Measurements from ENCODE around the gene PKP1. TPM values are rescaled to one million over a fixed set of nuclear protein-coding genes. Genes with fewer than 3 reads are reported as not detected.

The PKP1 gene
- total and polyA plus RNA-seq, 10 of the 15 experiments (the other 5 are each of a cell fraction or from before 2014, with no cell fraction given) = 0.03 TPM; not detected in 9

DNA sequence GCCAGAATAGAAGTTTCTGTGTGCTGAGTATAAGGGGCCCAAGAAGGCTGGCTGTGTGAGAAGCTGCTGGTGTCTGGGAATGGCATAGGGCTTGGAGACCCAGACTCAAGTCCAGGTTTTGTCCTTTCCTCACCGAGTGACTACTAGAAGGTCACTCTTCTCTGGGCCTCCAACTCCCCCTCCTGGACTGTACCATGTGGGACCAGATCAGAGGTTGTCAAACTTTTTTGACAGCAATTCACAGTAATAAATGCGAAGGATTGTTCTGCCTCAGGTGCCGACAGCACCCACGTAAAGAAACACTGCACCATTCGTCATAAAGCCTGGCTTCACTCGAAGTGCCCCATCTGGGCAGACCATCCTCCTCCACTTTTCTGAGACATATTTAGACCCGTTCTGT is 29.0 kb downstream of the PKP1 start (continued):
- TF ChIP-seq, protein P1, sequence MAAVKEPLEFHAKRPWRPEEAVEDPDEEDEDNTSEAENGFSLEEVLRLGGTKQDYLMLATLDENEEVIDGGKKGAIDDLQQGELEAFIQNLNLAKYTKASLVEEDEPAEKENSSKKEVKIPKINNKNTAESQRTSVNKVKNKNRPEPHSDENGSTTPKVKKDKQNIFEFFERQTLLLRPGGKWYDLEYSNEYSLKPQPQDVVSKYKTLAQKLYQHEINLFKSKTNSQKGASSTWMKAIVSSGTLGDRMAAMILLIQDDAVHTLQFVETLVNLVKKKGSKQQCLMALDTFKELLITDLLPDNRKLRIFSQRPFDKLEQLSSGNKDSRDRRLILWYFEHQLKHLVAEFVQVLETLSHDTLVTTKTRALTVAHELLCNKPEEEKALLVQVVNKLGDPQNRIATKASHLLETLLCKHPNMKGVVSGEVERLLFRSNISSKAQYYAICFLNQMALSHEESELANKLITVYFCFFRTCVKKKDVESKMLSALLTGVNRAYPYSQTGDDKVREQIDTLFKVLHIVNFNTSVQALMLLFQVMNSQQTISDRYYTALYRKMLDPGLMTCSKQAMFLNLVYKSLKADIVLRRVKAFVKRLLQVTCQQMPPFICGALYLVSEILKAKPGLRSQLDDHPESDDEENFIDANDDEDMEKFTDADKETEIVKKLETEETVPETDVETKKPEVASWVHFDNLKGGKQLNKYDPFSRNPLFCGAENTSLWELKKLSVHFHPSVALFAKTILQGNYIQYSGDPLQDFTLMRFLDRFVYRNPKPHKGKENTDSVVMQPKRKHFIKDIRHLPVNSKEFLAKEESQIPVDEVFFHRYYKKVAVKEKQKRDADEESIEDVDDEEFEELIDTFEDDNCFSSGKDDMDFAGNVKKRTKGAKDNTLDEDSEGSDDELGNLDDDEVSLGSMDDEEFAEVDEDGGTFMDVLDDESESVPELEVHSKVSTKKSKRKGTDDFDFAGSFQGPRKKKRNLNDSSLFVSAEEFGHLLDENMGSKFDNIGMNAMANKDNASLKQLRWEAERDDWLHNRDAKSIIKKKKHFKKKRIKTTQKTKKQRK (IDR thresholded peaks at IDR 0.05; ENCODE audit: low read depth, low read length) = no peak
- no peak for TF ChIP-seq LARP7 (IDR thresholded peaks at IDR 0.05)
- no peak for TF ChIP-seq ZNF217 (IDR thresholded peaks at IDR 0.05)
- TF ChIP-seq SREBF2 (IDR thresholded peaks at IDR 0.05; ENCODE audit: low read length) = no peak
- TF ChIP-seq POU2F2 (IDR thresholded peaks at IDR 0.05; ENCODE audit: borderline replicate concordance, low read depth, low read length) = no peak
- TF ChIP-seq, protein P2, sequence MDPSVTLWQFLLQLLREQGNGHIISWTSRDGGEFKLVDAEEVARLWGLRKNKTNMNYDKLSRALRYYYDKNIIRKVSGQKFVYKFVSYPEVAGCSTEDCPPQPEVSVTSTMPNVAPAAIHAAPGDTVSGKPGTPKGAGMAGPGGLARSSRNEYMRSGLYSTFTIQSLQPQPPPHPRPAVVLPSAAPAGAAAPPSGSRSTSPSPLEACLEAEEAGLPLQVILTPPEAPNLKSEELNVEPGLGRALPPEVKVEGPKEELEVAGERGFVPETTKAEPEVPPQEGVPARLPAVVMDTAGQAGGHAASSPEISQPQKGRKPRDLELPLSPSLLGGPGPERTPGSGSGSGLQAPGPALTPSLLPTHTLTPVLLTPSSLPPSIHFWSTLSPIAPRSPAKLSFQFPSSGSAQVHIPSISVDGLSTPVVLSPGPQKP (IDR thresholded peaks at IDR 0.05; ENCODE audit: low read depth, low read length) = no peak
- no peak for TF ChIP-seq KLF5 (IDR thresholded peaks at IDR 0.05; ENCODE audit: partially characterized antibody)

DNA sequence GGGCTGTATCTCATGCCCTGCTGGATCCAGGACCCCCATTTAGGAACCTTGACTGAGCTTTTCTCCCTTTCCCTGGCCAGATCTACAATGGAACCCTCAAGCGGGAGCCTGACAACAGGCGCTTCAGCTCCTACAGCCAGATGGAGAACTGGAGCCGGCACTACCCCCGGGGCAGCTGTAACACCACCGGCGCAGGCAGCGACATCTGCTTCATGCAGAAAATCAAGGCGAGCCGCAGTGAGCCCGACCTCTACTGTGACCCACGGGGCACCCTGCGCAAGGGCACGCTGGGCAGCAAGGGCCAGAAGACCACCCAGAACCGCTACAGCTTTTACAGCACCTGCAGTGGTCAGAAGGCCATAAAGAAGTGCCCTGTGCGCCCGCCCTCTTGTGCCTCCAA is 29.8 kb downstream of the PKP1 start:
- SMC1A ChIA-PET (ENCODE audit: uncharacterized antibody, unreplicated experiment) = no interaction called here
- Histone ChIP-seq H3K27me3 (replicated peaks in 1 of 2; ENCODE audit: control insufficient read depth in 2 of 2, insufficient read depth in 2 of 2, low read length in 1 of 2) (peaks cover 4 to 8% of the 10 kb centered on the region in 2 experiments; a peak in 3 of 4 replicates), H3K4me2 (ENCODE audit: control insufficient read depth, insufficient read depth) (no peak overlapping the region), H2AFZ (ENCODE audit: control insufficient read depth, low read depth, low read length) (no peak overlapping the region), H3K27ac (ENCODE audit: control insufficient read depth, insufficient read depth) (no peak overlapping the region), H3K79me2 (ENCODE audit: control insufficient read depth, insufficient read depth, low read length) (no peaks in the 10 kb centered on the region), H3K4me1 (ENCODE audit: control insufficient read depth, insufficient read depth, low read length) (no peaks in the 10 kb centered on the region), H4K20me1 (ENCODE audit: control insufficient read depth, insufficient read depth) (no peaks in the 10 kb centered on the region), H3K36me3 (ENCODE audit: control insufficient read depth in 2 of 2, insufficient read depth in 2 of 2, low read length in 1 of 2) (no peaks in the 10 kb centered on the region), H3K4me3 (no peak overlapping the region), H3K9ac (ENCODE audit: control insufficient read depth, insufficient read depth, low read length) (no peak overlapping the region), H3K9me3 (replicated peaks; ENCODE audit: control insufficient read depth, insufficient read depth, low read length) (no peaks in the 10 kb centered on the region)
- RAD21 ChIA-PET (ENCODE audit: unreplicated experiment) = interaction anchor here (2.4 kb wide), 1 partner anchor 59 kb away, joined by 6 read pairs; no protein-coding TSS in a partner anchor
- BruUV-seq (replicated peaks) = no TSS peak
- in situ Hi-C loops (cut with MboI) = no loop called here
- intact Hi-C loops (cut with micrococcal nuclease; ENCODE audit: unreplicated experiment) = no loop called here
- no peak for FAIRE-seq
- POLR2A ChIA-PET = no interaction called here
- TF ChIP-seq SMAD5 (IDR thresholded peaks at IDR 0.05; ENCODE audit: low read depth) (no peak), IKZF2 (IDR thresholded peaks at IDR 0.05) (no peak), IKZF1 (conservative IDR thresholded peaks at IDR 0.05) (no peak), YY1 (IDR thresholded peaks at IDR 0.05; ENCODE audit: low read depth, low read length) (no peak), MTA2 (IDR thresholded peaks at IDR 0.05; ENCODE audit: low read depth) (no peak)
- TF ChIP-seq, protein P3, sequence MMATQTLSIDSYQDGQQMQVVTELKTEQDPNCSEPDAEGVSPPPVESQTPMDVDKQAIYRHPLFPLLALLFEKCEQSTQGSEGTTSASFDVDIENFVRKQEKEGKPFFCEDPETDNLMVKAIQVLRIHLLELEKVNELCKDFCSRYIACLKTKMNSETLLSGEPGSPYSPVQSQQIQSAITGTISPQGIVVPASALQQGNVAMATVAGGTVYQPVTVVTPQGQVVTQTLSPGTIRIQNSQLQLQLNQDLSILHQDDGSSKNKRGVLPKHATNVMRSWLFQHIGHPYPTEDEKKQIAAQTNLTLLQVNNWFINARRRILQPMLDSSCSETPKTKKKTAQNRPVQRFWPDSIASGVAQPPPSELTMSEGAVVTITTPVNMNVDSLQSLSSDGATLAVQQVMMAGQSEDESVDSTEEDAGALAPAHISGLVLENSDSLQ (IDR thresholded peaks at IDR 0.05) = no peak
- CTCF ChIA-PET = interaction anchor here (7.6 kb wide), 1 partner anchor 34 kb away, joined by 46 read pairs; no protein-coding TSS in a partner anchor
- WGBS (ENCODE audit: insufficient coverage, insufficient replicate concordance, low lambda C conversion rate, missing lambda C conversion rate) = 30% methylated on average over 16 of the region's 16 CpGs
- no peak for ATAC-seq
- no peak for DNase-seq (ENCODE audit: low read depth, low spot score)
